ENCODE measurements around the gene OR6C70. TPM values are rescaled to one million over a fixed set of nuclear protein-coding genes. Genes with fewer than 3 reads are reported as not detected.
"Not testable (repeated sequence)": the region's sequence is repeated elsewhere in the genome, so short reads cannot be mapped to it uniquely, and the experiment has no call there.

The OR6C70 gene
- total RNA-seq, 1 experiment from 2014 or later: not detected

DNA sequence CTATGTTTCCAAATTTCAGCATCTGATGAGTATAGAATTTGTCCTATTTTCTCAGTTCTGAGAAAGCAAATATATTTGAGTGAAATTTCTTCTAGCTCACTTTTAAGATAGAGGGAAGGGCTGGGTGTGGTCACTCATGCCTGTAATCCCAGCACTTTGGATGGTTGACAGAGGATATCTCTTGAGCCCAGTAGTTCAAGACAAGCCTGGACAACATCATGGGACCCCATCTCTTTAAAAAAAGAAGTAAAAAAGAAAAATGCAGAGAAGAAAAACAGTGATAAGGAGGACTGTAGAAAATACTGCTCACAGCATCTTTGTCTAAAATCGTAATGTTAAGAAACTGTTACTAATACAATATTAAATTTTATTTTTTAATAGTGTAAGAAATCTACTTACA is 2.3 kb upstream of the OR6C70 start:
- no peak overlapping the region for H3K27ac Mint-ChIP-seq (ENCODE audit: low read depth, unreplicated experiment)
- peaks cover 64% of the 10 kb centered on the region for H3K27me3 Mint-ChIP-seq (ENCODE audit: insufficient read depth, unreplicated experiment)
- intact Hi-C loops (cut with micrococcal nuclease): no loop called here
- DNase-seq (ENCODE audit: unreplicated experiment): no peak
- no peaks in the 10 kb centered on the region for H3K4me1 Mint-ChIP-seq (ENCODE audit: insufficient read depth, unreplicated experiment)
- H3K4me3 Mint-ChIP-seq (ENCODE audit: unreplicated experiment): no peak overlapping the region
- H3K36me3 Mint-ChIP-seq (ENCODE audit: insufficient read depth, unreplicated experiment): no peaks in the 10 kb centered on the region
- H3K9me3 Mint-ChIP-seq (ENCODE audit: unreplicated experiment): no peaks in the 10 kb centered on the region
- ChIA-PET POLR2A (no interaction called here), CTCF (no interaction called here)
- TF ChIP-seq, protein P1, sequence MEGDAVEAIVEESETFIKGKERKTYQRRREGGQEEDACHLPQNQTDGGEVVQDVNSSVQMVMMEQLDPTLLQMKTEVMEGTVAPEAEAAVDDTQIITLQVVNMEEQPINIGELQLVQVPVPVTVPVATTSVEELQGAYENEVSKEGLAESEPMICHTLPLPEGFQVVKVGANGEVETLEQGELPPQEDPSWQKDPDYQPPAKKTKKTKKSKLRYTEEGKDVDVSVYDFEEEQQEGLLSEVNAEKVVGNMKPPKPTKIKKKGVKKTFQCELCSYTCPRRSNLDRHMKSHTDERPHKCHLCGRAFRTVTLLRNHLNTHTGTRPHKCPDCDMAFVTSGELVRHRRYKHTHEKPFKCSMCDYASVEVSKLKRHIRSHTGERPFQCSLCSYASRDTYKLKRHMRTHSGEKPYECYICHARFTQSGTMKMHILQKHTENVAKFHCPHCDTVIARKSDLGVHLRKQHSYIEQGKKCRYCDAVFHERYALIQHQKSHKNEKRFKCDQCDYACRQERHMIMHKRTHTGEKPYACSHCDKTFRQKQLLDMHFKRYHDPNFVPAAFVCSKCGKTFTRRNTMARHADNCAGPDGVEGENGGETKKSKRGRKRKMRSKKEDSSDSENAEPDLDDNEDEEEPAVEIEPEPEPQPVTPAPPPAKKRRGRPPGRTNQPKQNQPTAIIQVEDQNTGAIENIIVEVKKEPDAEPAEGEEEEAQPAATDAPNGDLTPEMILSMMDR (IDR thresholded peaks at IDR 0.05; ENCODE audit: unreplicated experiment): no peak
- no TSS peak for BruUV-seq (replicated peaks)

- ChIA-PET CTCF (interaction anchor here (0.6 kb wide), 1 partner anchor 330 kb away, joined by 4 read pairs; no protein-coding TSS in a partner anchor), POLR2A (no interaction called here)
- TF ChIP-seq, protein P1 (IDR thresholded peaks at IDR 0.05; ENCODE audit: unreplicated experiment): no peak
- H3K9me3 Mint-ChIP-seq (ENCODE audit: unreplicated experiment): no peaks in the 10 kb centered on the region
- H3K27ac Mint-ChIP-seq (ENCODE audit: low read depth, unreplicated experiment): no peak overlapping the region
- H3K36me3 Mint-ChIP-seq (ENCODE audit: insufficient read depth, unreplicated experiment): no peaks in the 10 kb centered on the region
- H3K27me3 Mint-ChIP-seq (ENCODE audit: insufficient read depth, unreplicated experiment): peaks cover 68% of the 10 kb centered on the region
- no TSS peak for BruUV-seq (replicated peaks)
- intact Hi-C loops (cut with micrococcal nuclease): no loop called here
- no peak for DNase-seq (ENCODE audit: unreplicated experiment)
- H3K4me1 Mint-ChIP-seq (ENCODE audit: insufficient read depth, unreplicated experiment): no peaks in the 10 kb centered on the region
- no peak overlapping the region for H3K4me3 Mint-ChIP-seq (ENCODE audit: unreplicated experiment)
Measured at GRCh38 chr12:55469291-55469690, 647 bp downstream of the OR6C70 start.

DNA sequence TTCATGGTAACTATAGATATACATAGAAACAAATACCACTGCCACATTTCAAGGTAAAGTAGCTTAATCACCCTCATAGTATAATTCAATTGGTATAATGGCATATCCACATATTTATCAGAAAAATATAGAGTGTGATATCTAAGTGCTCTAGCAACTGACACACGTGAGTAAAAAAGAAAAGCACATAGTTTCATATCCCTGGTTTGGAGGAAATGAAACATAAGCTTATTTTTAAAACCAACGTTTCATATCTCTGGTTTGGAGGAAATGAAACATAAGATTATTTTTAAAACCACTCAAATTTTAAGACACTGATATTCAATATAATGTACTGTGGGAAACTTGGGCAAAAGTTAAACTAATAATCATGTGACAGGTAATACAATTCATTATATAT is 2.1 kb downstream of the OR6C70 start:
- POLR2A ChIA-PET: no interaction called here
- H3K27me3 Mint-ChIP-seq (ENCODE audit: insufficient read depth, unreplicated experiment): peaks cover 68% of the 10 kb centered on the region

GRCh38 chr12:55464926-55465325 is 5.0 kb downstream of the OR6C70 start:
- H3K4me3 Mint-ChIP-seq (ENCODE audit: unreplicated experiment); DNase-seq (ENCODE audit: unreplicated experiment); H3K9me3 Mint-ChIP-seq (ENCODE audit: unreplicated experiment); H3K4me1 Mint-ChIP-seq (ENCODE audit: insufficient read depth, unreplicated experiment); BruUV-seq (replicated peaks); POLR2A ChIA-PET; intact Hi-C loops (cut with micrococcal nuclease); H3K27ac Mint-ChIP-seq (ENCODE audit: low read depth, unreplicated experiment); H3K36me3 Mint-ChIP-seq (ENCODE audit: insufficient read depth, unreplicated experiment): not testable (repeated sequence)
- peaks cover 77% of the 10 kb centered on the region for H3K27me3 Mint-ChIP-seq (ENCODE audit: insufficient read depth, unreplicated experiment)
- CTCF ChIA-PET: interaction anchor here (0.7 kb wide), 1 partner anchor 151 kb away, joined by 4 read pairs; no protein-coding TSS in a partner anchor

More for the DNA sequence above, 2.1 kb downstream of the OR6C70 start:
- CTCF ChIA-PET: no interaction called here
- no peaks in the 10 kb centered on the region for H3K36me3 Mint-ChIP-seq (ENCODE audit: insufficient read depth, unreplicated experiment)
- H3K4me1 Mint-ChIP-seq (ENCODE audit: insufficient read depth, unreplicated experiment): no peaks in the 10 kb centered on the region
- H3K27ac Mint-ChIP-seq (ENCODE audit: low read depth, unreplicated experiment): no peak overlapping the region
- intact Hi-C loops (cut with micrococcal nuclease): no loop called here
- H3K4me3 Mint-ChIP-seq (ENCODE audit: unreplicated experiment): no peak overlapping the region
- TF ChIP-seq, protein P1 (IDR thresholded peaks at IDR 0.05; ENCODE audit: unreplicated experiment): no peak
- H3K9me3 Mint-ChIP-seq (ENCODE audit: unreplicated experiment): no peaks in the 10 kb centered on the region
- no TSS peak for BruUV-seq (replicated peaks)
- no peak for DNase-seq (ENCODE audit: unreplicated experiment)

DNA sequence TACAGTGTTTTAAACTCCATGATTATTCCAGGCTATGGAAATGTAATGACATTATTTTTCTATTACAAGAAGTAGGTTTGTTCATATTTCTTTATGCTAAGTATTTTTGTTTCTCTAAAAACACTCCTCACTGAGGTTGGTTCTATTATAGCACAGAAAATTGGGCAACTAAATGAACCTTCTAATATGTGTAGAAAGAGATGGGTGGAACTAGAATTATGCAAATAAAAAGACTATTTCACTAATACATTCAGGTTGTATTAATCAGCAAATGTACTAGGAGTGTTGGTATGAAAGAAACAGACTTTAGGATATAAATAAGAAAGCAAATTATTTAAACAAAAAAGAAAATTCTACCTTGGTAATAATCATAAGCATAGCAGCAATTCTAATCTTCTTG is 21.1 kb downstream of the OR6C70 start:
- BruUV-seq (replicated peaks): no TSS peak
- H3K4me1 Mint-ChIP-seq (ENCODE audit: insufficient read depth, unreplicated experiment): no peaks in the 10 kb centered on the region

More for the DNA sequence above, 21.1 kb downstream of the OR6C70 start:
- H3K4me3 Mint-ChIP-seq (ENCODE audit: unreplicated experiment): no peak overlapping the region
- H3K9me3 Mint-ChIP-seq (ENCODE audit: unreplicated experiment): no peaks in the 10 kb centered on the region
- no peak overlapping the region for H3K27ac Mint-ChIP-seq (ENCODE audit: low read depth, unreplicated experiment)
- CTCF ChIA-PET: no interaction called here
- TF ChIP-seq, protein P1 (IDR thresholded peaks at IDR 0.05; ENCODE audit: unreplicated experiment): no peak
- DNase-seq (ENCODE audit: unreplicated experiment): no peak
- H3K27me3 Mint-ChIP-seq (ENCODE audit: insufficient read depth, unreplicated experiment): peaks cover 40% of the 10 kb centered on the region
- intact Hi-C loops (cut with micrococcal nuclease): no loop called here
- H3K36me3 Mint-ChIP-seq (ENCODE audit: insufficient read depth, unreplicated experiment): no peaks in the 10 kb centered on the region
- POLR2A ChIA-PET: no interaction called here

Measured in MCF 10A (cell line).